Peyer's patch (tissue), 4 donors: Measurements from ENCODE around the gene TMEM135. TPM values are rescaled to one million over a fixed set of nuclear protein-coding genes. Genes with fewer than 3 reads are reported as not detected.
"Not testable (repeated sequence)": the region's sequence is repeated elsewhere in the genome, so short reads cannot be mapped to it uniquely, and the experiment has no call there.

Experiments
- DNase-seq, 3 donors: peaks; one replicate each; pipeline ENCODE4 v3.0.0-alpha.2; 2017 to 2019
- H3K27ac ChIP-seq, 4 donors: fragments of 200-600 bp; sonication (generic); one replicate each; pipeline ENCODE4 v1.5.1; 2016 to 2019
- H3K27me3 ChIP-seq, 2 donors: fragments of 200-600 bp; sonication (generic); one replicate each; pipeline ENCODE4 v1.5.1; 2019
- H3K36me3 ChIP-seq, 3 donors: fragments of 200-600 bp; sonication (generic); one replicate each; pipeline ENCODE4 v1.5.1; 2016 to 2019
- H3K4me1 ChIP-seq, 4 donors: fragments of 200-600 bp; sonication (generic); one replicate each; pipeline ENCODE4 v1.5.1; 2016 to 2019
- H3K4me3 ChIP-seq, 4 donors: fragments of 200-600 bp; sonication (generic); 1 replicate in 3 of 4; 2 replicates in 1 of 4; pipeline ENCODE4 v1.5.1; 2016 to 2019; ENCODE audit warnings: mild to moderate bottlenecking in 1 of 4
- H3K9me3 ChIP-seq, 4 donors: fragments of 200-600 bp; sonication (generic); one replicate each; pipeline ENCODE4 v1.5.1; 2016 to 2019; ENCODE audit warnings: mild to moderate bottlenecking in 1 of 4
- POLR2A ChIP-seq, 2 donors: fragments of 450-650 bp; IDR thresholded peaks; one replicate each; pipeline ENCODE4 v1.5.1; 2017; ENCODE audit warnings: antibody characterized with exemption in 2 of 2, mild to moderate bottlenecking in 2 of 2, moderate library complexity in 2 of 2
- total RNA-seq, 4 donors: library from RNA; depleted of rRNA; stranded (reverse); fragments of >200 nt; gene quantifications; one replicate each; pipeline ENCODE4 v1.1.0, GENCODE V29; 2016
- TF ChIP-seq, protein P1 (sequence below), 6 experiments: fragments of 450-650 bp in 4 of 6; fragments of 200-600 bp in 2 of 6; sonication (generic) in 1 of 6; IDR thresholded peaks; one replicate each; pipeline ENCODE4 v1.5.1; 2017 to 2019; ENCODE audit warnings: antibody characterized with exemption in 6 of 6, mild to moderate bottlenecking in 3 of 6, moderate library complexity in 1 of 6

The TMEM135 gene
- total RNA-seq, 4 donors from 2014 or later: 23.1 to 58.2 (median 40.1) TPM

DNA sequence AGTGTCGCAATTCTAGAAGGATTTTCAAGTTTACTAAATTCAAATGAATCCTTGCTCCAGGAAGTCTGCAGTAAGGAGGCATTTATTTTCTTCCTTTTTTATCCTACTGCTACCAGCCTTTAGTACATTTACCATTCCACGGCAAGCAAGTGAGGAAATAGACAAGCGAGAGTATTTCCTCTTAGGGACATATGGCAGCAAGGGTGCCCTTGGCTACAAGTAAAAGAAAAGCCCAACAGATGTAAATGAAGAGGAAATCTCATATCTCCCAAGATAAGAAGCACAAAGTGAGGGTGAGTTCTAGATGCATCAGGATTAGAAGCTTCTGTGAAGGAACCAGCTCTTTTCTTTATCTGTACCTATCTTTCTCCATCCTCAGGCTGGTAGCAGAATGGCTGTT is 44.7 kb upstream of the TMEM135 start:
- DNase-seq: no peak
- Histone ChIP-seq H3K4me1 (no peaks in the 10 kb centered on the region), H3K27ac (no peak overlapping the region), H3K36me3 (no peaks in the 10 kb centered on the region), H3K9me3 (no peaks in the 10 kb centered on the region), H3K4me3 (no peak overlapping the region), H3K27me3 (no peaks in the 10 kb centered on the region)
- TF ChIP-seq, protein P1, sequence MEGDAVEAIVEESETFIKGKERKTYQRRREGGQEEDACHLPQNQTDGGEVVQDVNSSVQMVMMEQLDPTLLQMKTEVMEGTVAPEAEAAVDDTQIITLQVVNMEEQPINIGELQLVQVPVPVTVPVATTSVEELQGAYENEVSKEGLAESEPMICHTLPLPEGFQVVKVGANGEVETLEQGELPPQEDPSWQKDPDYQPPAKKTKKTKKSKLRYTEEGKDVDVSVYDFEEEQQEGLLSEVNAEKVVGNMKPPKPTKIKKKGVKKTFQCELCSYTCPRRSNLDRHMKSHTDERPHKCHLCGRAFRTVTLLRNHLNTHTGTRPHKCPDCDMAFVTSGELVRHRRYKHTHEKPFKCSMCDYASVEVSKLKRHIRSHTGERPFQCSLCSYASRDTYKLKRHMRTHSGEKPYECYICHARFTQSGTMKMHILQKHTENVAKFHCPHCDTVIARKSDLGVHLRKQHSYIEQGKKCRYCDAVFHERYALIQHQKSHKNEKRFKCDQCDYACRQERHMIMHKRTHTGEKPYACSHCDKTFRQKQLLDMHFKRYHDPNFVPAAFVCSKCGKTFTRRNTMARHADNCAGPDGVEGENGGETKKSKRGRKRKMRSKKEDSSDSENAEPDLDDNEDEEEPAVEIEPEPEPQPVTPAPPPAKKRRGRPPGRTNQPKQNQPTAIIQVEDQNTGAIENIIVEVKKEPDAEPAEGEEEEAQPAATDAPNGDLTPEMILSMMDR (IDR thresholded peaks at IDR 0.05): no peak
- TF ChIP-seq POLR2A (IDR thresholded peaks at IDR 0.05): no peak

DNA sequence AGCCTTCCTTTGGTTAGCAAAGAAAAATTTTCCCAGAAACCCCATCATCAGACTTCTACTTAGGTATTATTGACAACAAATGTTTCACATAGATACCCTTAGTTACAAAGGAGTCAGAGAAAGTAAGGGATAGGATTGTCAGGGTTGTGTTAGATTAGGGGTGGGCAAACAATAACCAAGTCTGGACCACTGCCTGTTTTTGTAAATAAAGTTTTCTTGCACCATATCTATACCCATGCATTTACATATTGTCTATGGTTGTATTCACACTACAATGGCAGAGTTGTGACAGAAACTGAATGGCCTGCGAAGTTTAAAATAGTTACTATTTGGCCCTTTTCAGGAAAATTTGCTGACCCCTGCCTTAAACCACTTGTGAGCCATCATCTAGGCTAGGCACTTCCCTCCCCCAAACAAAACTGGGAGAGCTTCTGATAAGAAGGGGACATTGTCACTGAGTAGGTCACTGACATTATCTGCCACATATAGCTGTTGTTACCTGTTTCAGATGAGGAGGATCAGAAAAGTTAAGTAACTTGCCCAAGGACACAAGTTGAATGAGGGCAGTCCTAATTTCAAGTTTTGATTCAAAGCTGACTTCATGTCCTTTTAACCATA is 40.7 kb upstream of the TMEM135 start:
- Histone ChIP-seq H3K4me1 (no peaks in the 10 kb centered on the region), H3K4me3 (no peak overlapping the region), H3K36me3 (no peaks in the 10 kb centered on the region), H3K9me3 (no peaks in the 10 kb centered on the region), H3K27ac (no peak overlapping the region), H3K27me3 (no peaks in the 10 kb centered on the region)
- no peak for DNase-seq
- TF ChIP-seq, protein P1 (IDR thresholded peaks at IDR 0.05): no peak
- no peak for TF ChIP-seq POLR2A (IDR thresholded peaks at IDR 0.05)

DNA sequence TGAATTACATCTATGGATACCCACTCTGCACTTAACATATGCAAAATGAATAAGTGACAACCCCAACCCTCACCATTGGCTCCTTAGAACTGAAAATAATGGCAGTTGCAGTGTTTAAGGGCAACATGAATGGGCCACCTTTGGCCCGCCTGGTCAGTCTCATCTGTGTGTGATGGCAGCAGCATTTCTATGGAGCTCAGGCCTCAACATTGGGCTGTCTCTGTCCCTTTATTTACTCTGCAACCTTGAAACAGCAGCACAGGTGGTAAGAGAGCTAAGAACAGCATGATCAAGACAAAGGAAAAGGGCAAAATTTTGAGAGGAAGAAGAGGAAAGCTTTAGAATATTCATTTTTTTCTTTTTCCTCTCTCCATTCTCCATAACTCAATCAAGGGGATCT is 38.3 kb upstream of the TMEM135 start:
- H3K36me3 ChIP-seq: no peaks in the 10 kb centered on the region
- H3K4me1 ChIP-seq: no peaks in the 10 kb centered on the region
- TF ChIP-seq, protein P1 (IDR thresholded peaks at IDR 0.05): no peak
- TF ChIP-seq POLR2A (IDR thresholded peaks at IDR 0.05): no peak
- no peak overlapping the region for H3K4me3 ChIP-seq
- H3K9me3 ChIP-seq: no peaks in the 10 kb centered on the region
- no peaks in the 10 kb centered on the region for H3K27me3 ChIP-seq
- DNase-seq: no peak
- H3K27ac ChIP-seq: no peak overlapping the region

DNA sequence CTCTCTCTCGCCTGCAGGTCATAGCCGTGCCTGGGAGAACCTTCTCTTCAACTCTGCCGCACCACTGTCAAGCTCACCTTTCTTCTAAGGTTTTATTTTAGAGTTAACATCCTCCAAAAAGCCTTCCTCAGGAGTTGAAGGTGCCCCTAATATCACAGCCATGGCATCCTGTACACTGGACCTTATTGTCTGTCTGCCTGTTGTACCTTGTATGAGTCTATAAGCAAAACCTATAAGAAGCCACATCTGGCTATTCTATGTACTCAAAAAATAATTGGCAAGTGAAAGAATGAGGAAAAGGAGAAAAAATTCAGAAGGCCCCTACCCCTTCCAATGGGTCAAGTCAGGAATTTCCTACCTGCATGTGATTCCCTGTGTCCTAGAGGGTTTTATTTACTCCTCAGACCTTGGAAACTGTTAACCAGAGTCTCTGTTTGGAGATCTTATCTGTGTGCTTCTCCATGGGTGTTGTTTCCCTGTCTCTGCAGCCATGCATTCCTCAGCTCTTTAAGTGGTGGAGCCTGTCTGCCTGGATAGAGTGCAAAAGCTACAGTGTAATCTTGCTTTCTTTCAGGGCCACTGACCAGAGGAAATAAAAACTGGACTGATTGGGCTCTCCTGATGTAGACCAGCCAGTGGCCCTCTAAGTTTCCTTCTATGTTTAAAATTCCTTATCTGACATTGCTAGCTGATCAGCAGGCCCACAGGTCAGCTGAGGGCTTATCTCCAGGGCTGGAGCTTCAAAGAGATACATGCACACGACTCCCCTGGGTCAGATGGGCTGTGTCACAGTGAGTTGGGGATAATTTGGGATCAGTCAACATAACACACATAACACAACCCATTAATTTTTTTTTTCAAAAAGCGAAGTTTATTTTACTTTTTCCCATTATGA is 37.6 kb upstream of the TMEM135 start:
- H3K36me3 ChIP-seq: no peaks in the 10 kb centered on the region

DNA sequence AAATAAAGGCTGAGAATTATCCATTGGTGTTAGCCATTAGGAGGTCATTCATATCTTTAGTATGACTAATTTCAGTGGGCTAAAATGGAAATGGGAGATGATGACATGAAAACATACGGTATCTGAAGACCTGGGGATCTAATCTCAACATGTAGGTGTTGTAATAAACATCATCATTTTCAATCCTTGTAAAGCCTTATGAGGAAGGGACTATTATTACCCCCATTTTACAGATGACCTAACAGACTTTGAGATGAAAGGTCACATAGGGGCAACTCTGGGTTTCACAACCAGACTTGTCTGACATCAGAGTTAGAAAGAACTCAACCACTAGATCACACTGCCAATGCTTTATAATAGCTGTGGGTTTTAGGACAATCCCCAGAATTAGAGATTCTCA is 34.8 kb upstream of the TMEM135 start:
- Histone ChIP-seq H3K36me3 (no peaks in the 10 kb centered on the region), H3K4me1 (no peaks in the 10 kb centered on the region), H3K9me3 (no peaks in the 10 kb centered on the region), H3K27ac (no peak overlapping the region), H3K27me3 (no peaks in the 10 kb centered on the region), H3K4me3 (no peak overlapping the region)
- no peak for TF ChIP-seq POLR2A (IDR thresholded peaks at IDR 0.05)
- TF ChIP-seq, protein P1 (IDR thresholded peaks at IDR 0.05): no peak
- DNase-seq: no peak

More for the DNA sequence above, 37.6 kb upstream of the TMEM135 start:
- TF ChIP-seq, protein P1 (IDR thresholded peaks at IDR 0.05): no peak
- no peak for TF ChIP-seq POLR2A (IDR thresholded peaks at IDR 0.05)
- no peaks in the 10 kb centered on the region for H3K27me3 ChIP-seq
- no peak overlapping the region for H3K27ac ChIP-seq
- H3K4me1 ChIP-seq: no peaks in the 10 kb centered on the region
- DNase-seq: no peak
- no peaks in the 10 kb centered on the region for H3K9me3 ChIP-seq
- no peak overlapping the region for H3K4me3 ChIP-seq

DNA sequence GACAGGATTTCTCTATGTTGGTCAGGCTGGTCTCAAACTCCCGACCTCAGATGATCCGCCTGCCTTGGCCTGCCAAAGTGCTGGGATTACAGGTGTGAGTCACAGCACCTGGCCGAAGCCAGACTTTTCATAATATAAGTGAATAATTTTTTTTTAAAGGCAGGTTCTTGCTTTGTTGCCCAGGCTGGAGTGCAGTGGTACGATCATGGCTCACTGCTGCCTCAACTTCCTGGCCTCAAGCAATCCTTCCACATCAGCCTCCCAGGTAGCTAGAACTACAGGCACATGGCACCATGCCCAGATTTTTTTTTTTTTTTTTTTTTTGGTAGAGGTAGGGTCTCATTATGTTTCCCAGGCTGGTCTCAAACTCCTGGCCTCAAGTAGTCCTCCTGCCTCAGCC is 33.5 kb upstream of the TMEM135 start:
- H3K9me3 ChIP-seq, H3K27ac ChIP-seq, DNase-seq, H3K27me3 ChIP-seq, H3K36me3 ChIP-seq, H3K4me1 ChIP-seq, H3K4me3 ChIP-seq: not testable (repeated sequence)
